ENCODE results near the gene AASDH.

DNA sequence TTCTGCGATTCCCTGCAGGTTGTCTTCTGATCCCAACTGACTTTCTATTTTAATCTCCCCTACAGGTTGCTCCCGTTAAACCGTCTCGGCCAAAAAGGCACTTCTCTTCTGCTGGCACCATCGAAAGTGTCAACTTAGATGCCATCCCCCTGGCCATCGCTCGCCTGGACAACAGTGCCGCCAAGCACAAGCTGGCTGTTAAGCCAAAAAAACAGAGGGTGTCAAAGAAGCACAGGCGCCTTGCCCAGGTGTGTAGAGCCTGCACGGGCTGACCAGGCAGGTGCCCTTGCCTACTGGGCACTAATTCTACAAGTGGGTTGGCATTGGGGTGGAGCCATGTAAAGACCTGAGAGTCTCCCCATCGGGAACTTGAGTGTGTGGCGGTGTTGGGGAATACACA lies 74.2 kb downstream of the AASDH start:
- TF ChIP-seq CTCF (IDR thresholded peaks at IDR 0.05) (no peak), POLR2A (IDR thresholded peaks at IDR 0.05) (no peak)
